Keratinocyte (primary cell): ENCODE measurements around the gene DES.

ENCODE experiments used
- CTCF ChIP-seq, 3 experiments: IDR thresholded peaks in 1 of 3; conservative IDR thresholded peaks in 1 of 3; optimal IDR thresholded peaks in 1 of 3; 2 replicates in 2 of 3; 3 replicates in 1 of 3; pipeline versions ENCODE3 to v1.5.1; 2011; ENCODE audit warnings: low read length in 3 of 3, mild to moderate bottlenecking in 3 of 3, moderate library complexity in 2 of 3, control low read depth in 1 of 3, inconsistent platforms in 1 of 3; ENCODE audit not compliant: insufficient read depth in 2 of 3; ENCODE audit errors: extremely low read depth in 1 of 3
- EZH2 ChIP-seq: IDR thresholded peaks from one replicate; pipeline ENCODE4 v1.6.1; 2012; ENCODE audit warnings: inconsistent platforms, mild to moderate bottlenecking, low read length, moderate library complexity

GRCh38 chr2:219388907-219389156 lies 29.3 kb upstream of the DES start:
- TF ChIP-seq CTCF (optimal IDR thresholded peaks at IDR 0.05 in 1 of 3, IDR thresholded peaks at IDR 0.05 in 1 of 3, conservative IDR thresholded peaks at IDR 0.05 in 1 of 3; ENCODE audit: extremely low read depth in 1 of 3, insufficient read depth in 2 of 3, low read length in 3 of 3), result no peak
- no peak for TF ChIP-seq EZH2
